HUES6 (cell line): ENCODE measurements around the gene CNTN4.

ENCODE experiments used
- H3K27ac ChIP-seq: 2 replicates; pipeline ENCODE4 v1.7.0; 2013; ENCODE audit warnings: low read depth, mild to moderate bottlenecking, low read length, inconsistent platforms
- H3K27me3 ChIP-seq: 2 replicates; pipeline ENCODE4 v1.6.1; 2013; ENCODE audit warnings: low read length; ENCODE audit not compliant: control insufficient read depth, insufficient read depth
- H3K36me3 ChIP-seq: 2 replicates; pipeline ENCODE4 v1.6.1; 2013; ENCODE audit warnings: low read length; ENCODE audit not compliant: control insufficient read depth, insufficient read depth
- H3K4me1 ChIP-seq: 2 replicates; pipeline ENCODE4 v1.6.1; 2013; ENCODE audit warnings: low read length; ENCODE audit not compliant: control insufficient read depth, insufficient read depth
- H3K4me3 ChIP-seq: 2 replicates; pipeline ENCODE4 v1.5.1; 2013; ENCODE audit warnings: low read depth, low read length
- H3K9ac ChIP-seq: one replicate; pipeline ENCODE4 v1.6.1; 2013; ENCODE audit warnings: mild to moderate bottlenecking, low read length
- H3K9me3 ChIP-seq: 2 replicates; pipeline ENCODE4 v1.6.1; 2013; ENCODE audit warnings: low read depth, low read length; ENCODE audit not compliant: control insufficient read depth, insufficient read depth

The CNTN4 gene

GRCh38 chr3:2352134-2352762 is 253.6 kb downstream of the CNTN4 start:
- H3K4me1 ChIP-seq: peaks cover 26% of the 10 kb centered on the region
- peaks cover 26% of the 10 kb centered on the region for H3K9me3 ChIP-seq

GRCh38 chr3:2354702-2355101 is 256.0 kb downstream of the CNTN4 start:
- Histone ChIP-seq H3K4me3 (no peak overlapping the region), H3K9ac (no peak overlapping the region), H3K4me1 (peaks cover 27% of the 10 kb centered on the region), H3K36me3 (no peaks in the 10 kb centered on the region), H3K9me3 (peaks cover 26% of the 10 kb centered on the region), H3K27me3 (no peaks in the 10 kb centered on the region), H3K27ac (no peak overlapping the region)

More at GRCh38 chr3:2352134-2352762, 253.6 kb downstream of the CNTN4 start:
- Histone ChIP-seq H3K36me3 (no peaks in the 10 kb centered on the region), H3K9ac (no peak overlapping the region), H3K27me3 (no peaks in the 10 kb centered on the region), H3K27ac (no peak overlapping the region), H3K4me3 (no peak overlapping the region)

GRCh38 chr3:2356298-2356950 is 257.8 kb downstream of the CNTN4 start:
- Histone ChIP-seq H3K9ac (no peak overlapping the region), H3K9me3 (peaks cover 20% of the 10 kb centered on the region), H3K36me3 (no peaks in the 10 kb centered on the region), H3K27ac (no peak overlapping the region), H3K27me3 (no peaks in the 10 kb centered on the region), H3K4me1 (peaks cover 27% of the 10 kb centered on the region), H3K4me3 (no peak overlapping the region)

GRCh38 chr3:2360815-2361214 is 262.1 kb downstream of the CNTN4 start:
- H3K9ac ChIP-seq: no peak overlapping the region
- H3K27me3 ChIP-seq: no peaks in the 10 kb centered on the region
- H3K27ac ChIP-seq: no peak overlapping the region
- H3K4me3 ChIP-seq: no peak overlapping the region
- H3K4me1 ChIP-seq: peaks cover 12% of the 10 kb centered on the region
- H3K36me3 ChIP-seq: no peaks in the 10 kb centered on the region
- H3K9me3 ChIP-seq: no peaks in the 10 kb centered on the region

GRCh38 chr3:2362122-2362521 is 263.5 kb downstream of the CNTN4 start:
- Histone ChIP-seq H3K9ac (no peak overlapping the region), H3K27me3 (no peaks in the 10 kb centered on the region), H3K36me3 (no peaks in the 10 kb centered on the region), H3K4me1 (peaks cover 1% of the 10 kb centered on the region; the same call in 1 of the 2 replicates), H3K9me3 (no peaks in the 10 kb centered on the region), H3K4me3 (no peak overlapping the region), H3K27ac (no peak overlapping the region)

GRCh38 chr3:2363854-2364253 is 265.2 kb downstream of the CNTN4 start:
- Histone ChIP-seq H3K9me3 (no peaks in the 10 kb centered on the region), H3K36me3 (no peaks in the 10 kb centered on the region), H3K4me1 (no peaks in the 10 kb centered on the region), H3K27ac (no peak overlapping the region), H3K4me3 (no peak overlapping the region), H3K27me3 (no peaks in the 10 kb centered on the region), H3K9ac (no peak overlapping the region)

GRCh38 chr3:2370317-2370716 is 271.7 kb downstream of the CNTN4 start:
- no peak overlapping the region for H3K4me3 ChIP-seq
- H3K27ac ChIP-seq: no peak overlapping the region
- no peak overlapping the region for H3K9ac ChIP-seq
- H3K4me1 ChIP-seq: peaks cover 3% of the 10 kb centered on the region; the same call in 1 of the 2 replicates
- no peaks in the 10 kb centered on the region for H3K36me3 ChIP-seq
- no peaks in the 10 kb centered on the region for H3K27me3 ChIP-seq
- H3K9me3 ChIP-seq: no peaks in the 10 kb centered on the region

GRCh38 chr3:2372306-2372705 is 273.6 kb downstream of the CNTN4 start:
- Histone ChIP-seq H3K4me3 (no peak overlapping the region), H3K9me3 (no peaks in the 10 kb centered on the region), H3K36me3 (no peaks in the 10 kb centered on the region), H3K27me3 (no peaks in the 10 kb centered on the region), H3K9ac (no peak overlapping the region), H3K4me1 (peaks cover 3% of the 10 kb centered on the region; the same call in 1 of the 2 replicates), H3K27ac (no peak overlapping the region)

GRCh38 chr3:2375376-2375775 is 276.7 kb downstream of the CNTN4 start:
- Histone ChIP-seq H3K9ac (no peak overlapping the region), H3K36me3 (no peaks in the 10 kb centered on the region), H3K27ac (no peak overlapping the region), H3K9me3 (no peaks in the 10 kb centered on the region), H3K4me1 (peaks cover 3% of the 10 kb centered on the region; the same call in 1 of the 2 replicates), H3K4me3 (no peak overlapping the region), H3K27me3 (no peaks in the 10 kb centered on the region)

GRCh38 chr3:2377281-2377680 is 278.6 kb downstream of the CNTN4 start:
- H3K9me3 ChIP-seq: no peaks in the 10 kb centered on the region
- H3K4me3 ChIP-seq: no peak overlapping the region
- no peaks in the 10 kb centered on the region for H3K36me3 ChIP-seq
- H3K27ac ChIP-seq: no peak overlapping the region
- 0 out of 2 replicates have a peak, but pooled peaks cover 3% of the 10 kb centered on the region for H3K4me1 ChIP-seq
- no peaks in the 10 kb centered on the region for H3K27me3 ChIP-seq
- H3K9ac ChIP-seq: no peak overlapping the region

- no peaks in the 10 kb centered on the region for H3K4me1 ChIP-seq
- H3K9me3 ChIP-seq: no peaks in the 10 kb centered on the region
- H3K36me3 ChIP-seq: no peaks in the 10 kb centered on the region
- no peak overlapping the region for H3K4me3 ChIP-seq
- no peaks in the 10 kb centered on the region for H3K27me3 ChIP-seq
- H3K27ac ChIP-seq: no peak overlapping the region
- H3K9ac ChIP-seq: no peak overlapping the region
These were observed 292.4 kb downstream of the CNTN4 start for GRCh38 chr3:2390926-2391532.
